Inflammatory macrophage (primary cell): ENCODE results near the gene DTD1.

Source experiments
- DNase-seq, 2 donors: peaks; one replicate each; pipeline ENCODE4 v3.0.0-alpha.2; 2020 to 2022
- total RNA-seq, 18 experiments: gene quantifications; one replicate each; lab custom pipeline; 2026; ENCODE audit warnings: mixed read lengths in 6 of 18, inconsistent platforms in 2 of 18; lab: John Stamatoyannopoulos, UW

DTD1 gene, protein sequence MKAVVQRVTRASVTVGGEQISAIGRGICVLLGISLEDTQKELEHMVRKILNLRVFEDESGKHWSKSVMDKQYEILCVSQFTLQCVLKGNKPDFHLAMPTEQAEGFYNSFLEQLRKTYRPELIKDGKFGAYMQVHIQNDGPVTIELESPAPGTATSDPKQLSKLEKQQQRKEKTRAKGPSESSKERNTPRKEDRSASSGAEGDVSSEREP
- total RNA-seq: 4.2 to 12.1 (median 8.5) reads per million in 18 experiments

DNA sequence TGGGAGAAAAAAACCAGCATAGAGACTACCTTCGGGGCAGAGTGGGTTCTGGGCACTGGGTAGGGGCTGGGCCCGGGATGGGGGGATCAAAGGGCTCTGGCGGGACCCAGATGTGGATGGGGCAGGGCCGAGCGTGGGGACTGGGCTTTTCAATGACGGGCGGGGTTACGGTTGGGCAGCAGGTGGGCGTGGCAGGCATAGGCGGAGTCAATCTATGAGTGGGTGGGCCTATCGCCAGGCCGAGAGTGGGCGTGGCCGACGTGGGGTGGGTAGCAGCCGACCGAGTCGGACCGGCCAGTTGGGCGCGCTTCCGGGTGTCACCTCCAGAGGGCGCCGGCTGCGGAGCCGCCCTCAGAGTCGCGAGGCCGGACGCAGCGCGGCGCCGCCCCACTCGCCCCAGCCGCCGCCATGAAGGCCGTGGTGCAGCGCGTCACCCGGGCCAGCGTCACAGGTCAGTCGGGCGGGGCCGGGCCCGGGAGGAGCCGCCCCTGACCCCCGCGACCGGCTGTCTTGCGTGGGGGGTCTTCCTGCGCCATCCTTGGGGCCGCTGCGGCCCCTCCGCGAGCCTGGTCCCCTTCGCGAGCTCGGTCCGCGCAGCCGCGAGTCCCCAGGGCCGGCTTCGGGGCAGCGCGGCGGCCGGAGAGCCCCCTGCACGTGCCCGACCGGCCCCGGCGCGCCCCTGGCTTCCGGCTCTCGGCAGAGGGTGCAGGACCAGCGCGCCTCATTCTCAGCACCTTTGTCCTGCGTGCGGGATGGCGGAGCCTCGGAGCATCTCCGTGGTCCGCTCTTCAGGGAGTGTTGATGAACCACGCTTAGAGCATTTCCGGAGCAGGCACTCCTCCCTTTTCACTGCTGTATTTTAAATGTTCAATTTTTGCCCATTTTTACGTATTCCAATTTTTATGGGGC lies at the start of gene DTD1:
TSS of gene DTD1 (plus strand) at position 390 of the 909 bp plus-strand sequence. CDS start at position 409, 19 bp downstream.
- peak; percentile 94 to 96 for DNase-seq

GRCh38 chr20:18541741-18542140 lies 46.1 kb upstream of the DTD1 start:
- DNase-seq: no peak

- no peak for DNase-seq
These were observed 44.6 kb upstream of the DTD1 start for GRCh38 chr20:18543216-18543615.

GRCh38 chr20:18543932-18544331 lies 43.9 kb upstream of the DTD1 start:
- DNase-seq: no peak

- no peak for DNase-seq
These were observed 42.3 kb upstream of the DTD1 start for GRCh38 chr20:18545566-18545965.

GRCh38 chr20:18548465-18548864 lies 39.4 kb upstream of the DTD1 start:
- DNase-seq: no peak

DNA sequence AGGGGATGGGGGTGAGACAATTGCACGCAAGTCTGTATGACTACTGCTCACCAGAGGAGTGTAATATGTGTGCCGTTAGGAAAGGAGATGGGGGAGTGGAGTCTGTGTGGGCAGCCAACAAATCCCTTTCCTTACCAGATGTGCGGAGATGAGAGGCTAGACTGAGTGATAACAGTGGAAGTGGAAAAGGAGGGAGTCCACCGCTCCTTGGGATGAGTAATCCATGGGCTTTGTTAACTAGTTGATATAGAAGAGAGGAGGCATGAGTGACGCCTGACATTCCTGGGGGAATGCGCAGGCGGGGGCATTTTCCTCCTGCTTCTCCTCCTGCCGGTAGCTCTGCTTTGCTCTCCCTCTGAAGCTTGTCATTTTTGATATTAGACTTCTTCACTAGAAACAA lies 34.1 kb upstream of the DTD1 start:
- DNase-seq: no peak

DNA sequence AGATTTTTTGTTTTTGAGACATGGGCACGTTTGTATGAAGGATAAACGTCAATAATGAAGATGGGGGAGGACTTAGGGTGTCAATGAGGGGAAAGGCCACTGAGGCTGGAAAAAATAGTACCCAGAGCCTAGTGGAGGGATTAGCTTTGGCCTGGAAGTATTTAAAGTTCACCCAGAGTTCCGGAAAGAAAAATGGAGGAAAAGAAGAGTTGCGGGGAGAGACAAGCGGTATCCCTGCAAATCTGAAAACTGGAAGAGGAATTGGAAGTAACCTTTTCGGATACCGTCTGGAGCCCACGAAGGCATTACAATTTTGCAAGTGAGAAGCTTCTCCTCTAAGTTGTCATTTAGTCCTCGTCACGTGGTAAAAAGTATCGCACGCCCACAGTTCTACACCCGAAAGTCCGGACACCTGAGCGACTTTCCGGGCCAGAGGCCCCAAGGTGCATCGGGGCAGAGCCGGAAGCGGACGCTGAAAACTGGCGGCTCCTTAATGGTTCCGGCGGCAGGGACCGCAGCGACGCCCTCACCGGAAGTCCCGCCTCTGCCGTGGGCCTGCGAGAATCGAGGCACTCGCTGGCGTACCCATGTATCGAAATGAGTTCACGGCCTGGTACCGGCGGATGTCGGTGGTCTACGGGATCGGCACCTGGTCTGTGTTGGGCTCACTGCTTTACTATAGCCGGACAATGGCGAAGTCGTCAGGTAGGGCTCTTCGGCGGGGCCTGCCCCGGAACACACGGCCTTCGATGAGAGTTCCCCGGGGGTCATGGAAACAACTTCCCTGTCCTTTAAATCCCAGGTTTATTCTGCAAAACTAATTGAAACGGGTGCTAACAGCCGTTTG lies 20.7 kb upstream of the DTD1 start, which contains the start of gene SMIM26:
TSS of gene SMIM26 (plus strand) at position 541 of the 847 bp plus-strand sequence. CDS start at position 588, 47 bp downstream.
- DNase-seq: peak; percentile 90 to 94

- DNase-seq: no peak
These were observed 20.1 kb upstream of the DTD1 start for GRCh38 chr20:18567739-18568091.

DNA sequence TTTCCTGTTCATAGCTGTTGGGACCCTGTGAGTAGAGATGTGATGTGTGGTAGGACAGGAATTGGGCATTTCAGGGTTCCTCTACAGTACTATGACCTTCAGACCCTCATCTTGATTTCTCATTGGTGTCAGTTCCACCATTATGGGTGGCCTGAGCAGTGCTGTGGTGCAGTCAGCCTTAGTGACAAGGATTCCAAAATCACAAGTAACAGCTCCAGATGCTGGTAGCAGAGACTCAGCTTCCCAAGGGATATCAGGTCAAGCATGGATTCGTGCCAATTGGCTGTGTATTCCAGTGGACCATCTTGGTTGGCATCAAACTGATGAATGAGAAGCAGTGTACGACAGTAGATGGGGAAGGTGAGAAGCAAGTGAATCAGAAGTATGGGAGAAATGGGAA lies 16.8 kb upstream of the DTD1 start:
- DNase-seq: no peak

DNA sequence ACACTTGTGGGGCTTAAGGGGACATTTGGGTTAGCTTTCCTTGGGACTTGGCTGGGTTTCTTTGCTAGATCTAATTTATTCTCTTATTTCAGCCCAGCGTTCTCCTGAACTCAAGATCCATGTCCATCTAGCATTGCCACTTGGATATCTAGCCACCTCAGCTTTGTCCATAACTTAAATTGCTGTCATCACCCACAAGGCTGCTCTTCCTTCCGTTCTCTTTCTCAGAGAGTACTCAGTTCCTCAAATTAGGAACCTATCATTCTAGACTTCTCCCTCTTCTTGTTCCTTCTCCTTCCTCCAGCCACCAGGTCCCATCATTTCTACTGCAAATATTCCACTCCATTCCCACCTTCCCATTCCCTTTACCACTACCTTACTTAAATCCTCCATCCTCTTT lies 16.3 kb upstream of the DTD1 start:
- peak; percentile 46 to 66 for DNase-seq

DNA sequence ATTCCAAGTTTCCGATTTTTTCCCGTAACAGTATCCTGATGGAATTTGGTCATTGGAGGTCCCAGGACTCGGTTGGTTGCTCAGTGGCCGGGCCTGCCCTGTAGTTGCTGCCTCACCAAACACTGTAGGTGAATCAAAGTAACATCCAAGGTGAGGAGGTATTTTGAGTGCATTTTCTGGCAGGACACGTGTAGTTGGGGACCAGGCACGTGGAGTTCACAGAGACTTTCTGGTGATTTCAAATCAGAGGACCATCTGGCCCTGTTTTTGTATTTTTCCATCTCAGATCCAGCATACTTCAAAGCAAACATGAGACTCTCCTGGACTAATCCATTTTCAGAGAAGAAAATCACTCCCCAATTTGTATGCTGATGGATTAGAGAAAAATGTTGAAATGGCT lies 9.9 kb upstream of the DTD1 start:
- DNase-seq: no peak

- no peak for DNase-seq
These were observed 9.3 kb upstream of the DTD1 start for GRCh38 chr20:18578581-18578980.

- DNase-seq: no peak
These were observed 7.8 kb upstream of the DTD1 start for GRCh38 chr20:18580012-18580411.

- peak; percentile 15 to 66 for DNase-seq
These were observed 2.7 kb upstream of the DTD1 start for GRCh38 chr20:18585134-18585533.

DNA sequence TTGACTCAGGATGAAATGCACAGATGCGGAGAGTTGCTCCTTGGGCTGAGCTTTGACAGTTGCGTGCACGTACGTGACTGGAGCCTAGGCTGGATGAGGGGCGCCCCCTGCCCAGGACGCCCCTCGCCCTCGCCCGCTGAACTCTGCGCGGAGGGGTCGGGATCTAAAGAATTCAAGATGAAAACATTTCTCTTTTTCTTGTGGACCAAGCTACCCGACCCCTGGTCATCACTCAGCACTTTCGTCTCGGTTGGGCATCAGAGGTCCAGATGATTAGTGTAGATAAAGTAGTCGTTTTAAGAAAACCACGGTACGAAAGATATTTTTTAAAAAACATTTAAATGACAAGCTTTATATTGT lies 700 bp downstream of the DTD1 start:
- no peak for DNase-seq

DNA sequence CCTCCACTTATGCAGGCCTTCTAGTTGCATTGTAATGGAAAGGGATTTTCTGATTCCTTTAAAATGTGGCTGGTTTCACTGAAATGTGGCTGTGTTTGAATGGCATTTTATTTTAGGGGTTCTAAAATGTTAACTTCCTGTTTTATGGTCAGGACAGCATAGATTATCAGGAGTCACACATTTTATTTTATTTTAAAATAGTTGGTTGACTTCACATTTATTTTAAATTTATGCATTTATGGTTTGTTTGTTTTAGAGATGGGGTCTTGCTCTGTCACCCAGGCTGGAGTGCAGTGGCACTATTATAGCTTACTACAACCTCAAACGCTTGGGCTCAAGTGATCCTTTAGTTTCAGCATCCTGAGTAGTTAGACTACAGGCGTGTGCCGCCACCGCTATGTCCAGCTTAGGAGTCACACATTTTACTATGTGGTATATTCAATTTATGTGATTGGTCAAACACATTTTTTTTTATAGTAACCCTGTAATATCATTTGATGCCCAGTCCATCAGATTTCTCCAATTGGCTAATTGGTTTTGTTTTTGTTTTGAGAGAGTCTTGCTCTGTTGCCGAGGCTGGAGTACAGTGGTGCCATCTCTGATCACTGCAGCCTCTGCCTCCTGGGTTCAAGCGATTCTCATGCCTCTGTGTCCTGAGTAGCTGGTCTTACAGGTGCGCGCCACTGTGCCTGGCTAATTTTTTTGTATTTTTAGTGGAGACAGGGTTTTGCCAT lies 2.3 kb downstream of the DTD1 start:
- DNase-seq: no peak

DNA sequence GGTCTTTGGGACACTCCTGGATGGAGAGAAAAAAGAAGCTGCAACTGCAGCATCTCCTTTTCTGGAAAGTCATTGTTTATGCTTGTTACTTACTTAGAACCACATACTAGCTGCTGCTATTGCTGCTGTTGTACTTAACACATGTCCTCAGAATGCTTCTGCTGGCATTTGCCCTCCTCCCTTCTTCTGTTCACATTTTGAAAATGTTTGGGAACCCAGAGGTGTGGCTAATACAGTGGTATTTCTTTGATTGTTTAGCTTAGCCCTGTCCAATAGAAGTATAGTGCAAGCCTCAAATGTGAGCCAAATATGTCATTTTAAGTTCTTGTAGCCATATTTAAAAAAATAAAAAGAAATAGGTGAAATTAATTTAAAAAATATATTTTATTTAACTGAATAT lies 8.4 kb downstream of the DTD1 start:
- no peak for DNase-seq

GRCh38 chr20:18609741-18610140 lies 21.9 kb downstream of the DTD1 start:
- DNase-seq: no peak

- DNase-seq: peak; percentile 8 to 44
These were observed 23.6 kb downstream of the DTD1 start for GRCh38 chr20:18611492-18611891.

DNA sequence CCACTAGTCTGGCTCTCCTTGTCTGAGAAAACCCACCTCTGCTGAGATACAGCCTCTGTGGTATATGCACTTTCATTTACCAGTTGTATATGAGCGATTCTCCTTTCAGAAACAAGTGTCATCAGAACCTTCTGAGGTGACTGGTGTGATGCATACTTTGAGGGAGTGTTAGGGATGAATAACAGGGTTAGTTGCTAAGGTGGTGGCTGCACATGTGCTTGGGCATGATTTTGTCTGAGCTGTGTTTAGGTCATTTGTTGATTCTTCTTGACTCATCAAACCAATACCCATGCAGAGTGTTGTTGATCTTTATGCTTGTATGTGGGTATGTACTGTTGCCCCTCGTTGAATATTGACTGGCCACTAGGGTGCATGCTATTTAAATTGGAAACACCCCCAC lies 25.7 kb downstream of the DTD1 start:
- no peak for DNase-seq

- DNase-seq: no peak
These were observed 26.4 kb downstream of the DTD1 start for GRCh38 chr20:18614244-18614643.
